ENCODE measurements around the gene ADAMTS5. TPM values are rescaled to one million over a fixed set of nuclear protein-coding genes. Genes with fewer than 3 reads are reported as not detected.

The ADAMTS5 gene
- total RNA-seq, result 1 to 10 TPM; 1.1 to 8.7 (median 5.5) TPM
- long read RNA-seq, donor 1, full-length matches to known transcripts, result 3 of 7 reads
- long read RNA-seq, donor 1, partial matches to known transcripts, result 3 of 7 reads
- long read RNA-seq, donor 1, other reads (novel, unspliced or antisense), result 1 of 7 reads
- long read RNA-seq, donor 2, result 0 reads

DNA sequence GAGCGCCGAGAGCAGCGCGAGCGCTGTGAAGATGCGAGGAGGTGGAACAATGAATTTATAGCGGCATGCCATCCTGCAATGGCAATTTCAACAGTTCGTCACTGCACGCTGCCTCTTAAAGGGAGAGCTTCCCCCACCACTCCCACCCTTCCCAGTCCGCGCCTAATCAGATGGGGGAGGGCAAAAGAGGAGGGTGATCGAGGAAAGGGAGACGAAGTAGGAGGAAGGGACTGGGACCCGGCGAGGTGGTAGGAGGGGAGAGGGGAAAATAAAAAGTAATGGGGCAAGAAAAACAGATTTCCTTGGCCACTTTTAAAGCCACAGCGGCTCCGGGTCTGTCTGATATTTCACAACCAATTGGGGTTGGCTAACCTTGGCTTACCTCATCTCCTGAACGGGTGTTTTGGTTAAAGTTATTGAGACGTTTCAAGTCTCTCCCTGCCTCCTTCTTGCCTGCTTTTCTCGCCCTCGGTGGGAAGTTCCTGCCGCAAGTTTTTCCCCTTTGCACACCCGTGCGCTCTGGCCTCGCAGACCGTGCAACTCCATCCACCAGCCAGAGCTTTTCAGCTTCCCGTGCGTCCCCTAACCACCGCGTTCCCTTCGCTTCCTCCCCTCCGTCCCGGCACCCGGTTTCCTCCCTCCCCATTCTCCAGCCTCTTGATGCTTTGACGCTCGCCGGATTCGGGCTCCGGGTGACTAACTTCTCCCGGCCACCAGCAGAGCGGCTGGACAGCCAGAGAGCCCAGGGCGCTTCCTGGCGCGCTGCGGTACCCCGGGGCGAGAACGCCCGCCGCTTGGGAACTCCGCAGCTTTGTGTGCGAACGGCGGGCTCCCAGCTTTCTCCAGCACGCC is at the start of gene ADAMTS5:
ADAMTS5 (minus strand) TSS at position 27 of the 852 bp plus-strand sequence. CDS start 697 bp downstream, outside the sequence.
- Histone ChIP-seq H3K4me3 (peak within 1 kb of the TSS; percentile 11), H3K36me3 (ENCODE audit: low read depth) (no peaks in the 10 kb centered on the region), H3K9me3 (no peaks in the 10 kb centered on the region), H3K4me1 (ENCODE audit: low read depth) (no peaks in the 10 kb centered on the region)
- DNase-seq (peak; percentile 10 to 55 (median 33)), ATAC-seq (peak; percentile 36)
- intact Hi-C loops (cut with DNase I, micrococcal nuclease), result no loop called here
- TF ChIP-seq, protein P1, sequence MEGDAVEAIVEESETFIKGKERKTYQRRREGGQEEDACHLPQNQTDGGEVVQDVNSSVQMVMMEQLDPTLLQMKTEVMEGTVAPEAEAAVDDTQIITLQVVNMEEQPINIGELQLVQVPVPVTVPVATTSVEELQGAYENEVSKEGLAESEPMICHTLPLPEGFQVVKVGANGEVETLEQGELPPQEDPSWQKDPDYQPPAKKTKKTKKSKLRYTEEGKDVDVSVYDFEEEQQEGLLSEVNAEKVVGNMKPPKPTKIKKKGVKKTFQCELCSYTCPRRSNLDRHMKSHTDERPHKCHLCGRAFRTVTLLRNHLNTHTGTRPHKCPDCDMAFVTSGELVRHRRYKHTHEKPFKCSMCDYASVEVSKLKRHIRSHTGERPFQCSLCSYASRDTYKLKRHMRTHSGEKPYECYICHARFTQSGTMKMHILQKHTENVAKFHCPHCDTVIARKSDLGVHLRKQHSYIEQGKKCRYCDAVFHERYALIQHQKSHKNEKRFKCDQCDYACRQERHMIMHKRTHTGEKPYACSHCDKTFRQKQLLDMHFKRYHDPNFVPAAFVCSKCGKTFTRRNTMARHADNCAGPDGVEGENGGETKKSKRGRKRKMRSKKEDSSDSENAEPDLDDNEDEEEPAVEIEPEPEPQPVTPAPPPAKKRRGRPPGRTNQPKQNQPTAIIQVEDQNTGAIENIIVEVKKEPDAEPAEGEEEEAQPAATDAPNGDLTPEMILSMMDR (IDR thresholded peaks at IDR 0.05), result no peak

DNA sequence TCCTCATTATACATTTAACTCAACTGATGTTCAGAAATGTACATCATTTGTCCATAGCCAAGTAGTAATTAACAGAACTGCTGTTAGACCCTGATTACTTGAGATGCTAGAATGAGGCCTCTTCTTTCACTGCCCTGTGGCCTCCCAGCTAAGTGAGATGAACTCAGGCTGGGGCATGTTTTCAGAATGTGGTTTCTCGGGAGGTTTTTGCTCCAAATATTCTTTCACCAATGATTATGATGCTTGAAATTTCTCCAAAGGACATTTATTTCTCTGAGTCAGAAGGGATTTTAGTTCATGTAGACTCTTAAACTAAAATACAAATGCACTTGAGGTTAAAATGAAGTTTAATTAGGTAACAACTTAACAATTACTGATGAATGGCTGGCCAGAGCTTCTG is 34.6 kb upstream of the ADAMTS5 start:
- Histone ChIP-seq H3K4me3 (no peak overlapping the region), H3K9me3 (no peaks in the 10 kb centered on the region), H3K4me1 (ENCODE audit: low read depth) (no peaks in the 10 kb centered on the region), H3K36me3 (ENCODE audit: low read depth) (no peaks in the 10 kb centered on the region)
- DNase-seq (no peak), ATAC-seq (no peak)
- intact Hi-C loops (cut with DNase I, micrococcal nuclease), result no loop called here
- TF ChIP-seq, protein P1 (IDR thresholded peaks at IDR 0.05), result no peak

DNA sequence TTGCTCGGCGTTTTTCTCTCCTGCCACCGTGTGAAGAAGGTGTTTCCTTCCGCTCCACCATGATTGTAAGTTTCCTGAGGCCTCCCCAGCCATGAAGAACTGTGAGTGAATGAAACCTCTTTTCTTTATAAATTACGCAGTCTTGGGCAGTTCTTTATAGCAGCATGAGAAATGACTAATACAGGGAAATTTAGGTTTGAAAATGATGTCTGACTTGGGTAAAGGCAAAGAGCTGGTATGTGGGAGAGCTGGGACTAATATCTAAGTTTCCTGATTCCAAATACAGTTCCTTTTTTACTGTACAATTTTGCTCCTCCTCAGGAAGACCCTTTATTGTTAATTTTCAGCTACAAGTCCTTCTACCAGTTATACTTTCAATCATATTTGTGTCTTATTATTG is 16.7 kb upstream of the ADAMTS5 start:
- ATAC-seq (no peak), DNase-seq (no peak)
- Histone ChIP-seq H3K4me3 (no peak overlapping the region), H3K4me1 (ENCODE audit: low read depth) (no peaks in the 10 kb centered on the region), H3K9me3 (peaks cover 3% of the 10 kb centered on the region), H3K36me3 (ENCODE audit: low read depth) (no peaks in the 10 kb centered on the region)
- TF ChIP-seq, protein P1 (IDR thresholded peaks at IDR 0.05), result no peak
- intact Hi-C loops (cut with DNase I, micrococcal nuclease), result no loop called here

DNA sequence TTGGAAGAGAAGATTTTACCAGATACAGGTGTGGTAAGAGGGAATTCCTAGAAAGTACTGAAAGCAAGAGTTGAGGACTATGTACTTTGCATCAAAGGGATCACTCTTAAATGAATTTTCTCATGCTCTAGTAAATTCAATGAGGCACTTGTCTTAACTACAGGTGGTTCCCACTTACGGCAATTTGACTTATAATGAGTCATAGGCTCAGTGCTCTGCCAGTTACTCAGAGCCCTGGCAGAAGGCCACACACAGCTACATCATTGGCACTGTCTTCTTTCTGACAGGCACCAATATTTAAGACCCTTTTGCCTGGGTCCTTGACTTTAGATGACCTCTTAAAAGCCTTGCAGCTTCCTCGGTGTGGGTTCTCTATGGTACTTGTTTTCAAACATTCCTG is 15.9 kb upstream of the ADAMTS5 start:
- ATAC-seq (no peak), DNase-seq (no peak)
- Histone ChIP-seq H3K4me1 (ENCODE audit: low read depth) (no peaks in the 10 kb centered on the region), H3K4me3 (no peak overlapping the region), H3K9me3 (peaks cover 3% of the 10 kb centered on the region), H3K36me3 (ENCODE audit: low read depth) (no peaks in the 10 kb centered on the region)
- TF ChIP-seq, protein P1 (IDR thresholded peaks at IDR 0.05), result no peak
- intact Hi-C loops (cut with DNase I, micrococcal nuclease), result no loop called here

DNA sequence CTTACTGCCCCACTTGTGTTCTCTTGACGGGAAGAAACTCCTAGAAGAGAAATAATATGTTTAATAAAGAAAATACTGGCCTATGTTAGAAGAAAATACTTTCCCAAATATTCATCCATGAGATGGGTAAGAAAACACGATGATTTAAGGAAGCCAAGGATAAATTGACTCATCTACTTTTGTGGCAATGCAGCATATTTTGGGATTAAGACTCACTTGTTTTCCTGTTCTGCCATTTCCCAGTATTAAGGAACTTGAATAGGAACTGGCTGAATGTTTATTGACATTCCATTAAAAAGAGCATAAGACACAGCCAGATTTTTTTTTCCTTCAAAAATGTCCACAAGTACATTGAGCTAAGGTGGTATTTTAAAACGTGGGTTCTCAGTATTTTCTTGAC is 10.9 kb upstream of the ADAMTS5 start:
- Histone ChIP-seq H3K4me1 (ENCODE audit: low read depth) (no peaks in the 10 kb centered on the region), H3K9me3 (peaks cover 3% of the 10 kb centered on the region), H3K4me3 (no peak overlapping the region), H3K36me3 (ENCODE audit: low read depth) (no peaks in the 10 kb centered on the region)
- no peak for ATAC-seq
- no peak for DNase-seq
- TF ChIP-seq, protein P1 (IDR thresholded peaks at IDR 0.05), result no peak
- intact Hi-C loops (cut with DNase I, micrococcal nuclease), result no loop called here

Data from mucosa of descending colon (tissue), 3 donors.